Measurements from ENCODE around the gene DENND2D. TPM values are rescaled to one million over a fixed set of nuclear protein-coding genes. Genes with fewer than 3 reads are reported as not detected.

DENND2D gene
- total RNA-seq, 2 donors from 2014 or later, result 15.8 to 19.8 TPM

GRCh38 chr1:111225717-111226400 lies 25.4 kb upstream of the DENND2D start:
- H3K27me3 ChIP-seq (replicated peaks; ENCODE audit: insufficient read depth), result no peaks in the 10 kb centered on the region
- H3K4me3 ChIP-seq, result no peak overlapping the region
- H3K36me3 ChIP-seq, result no peaks in the 10 kb centered on the region
- ATAC-seq (ENCODE audit: insufficient number of reproducible peaks, low FRiP score, low read depth) (no peak), DNase-seq (ENCODE audit: low spot score) (no peak)
- H3K9me3 ChIP-seq, result no peaks in the 10 kb centered on the region
- no peak overlapping the region for H3K27ac ChIP-seq
- H3K4me1 ChIP-seq (ENCODE audit: control insufficient read depth in 1 of 2, low read depth in 2 of 2), result peaks cover 13 to 26% of the 10 kb centered on the region in 2 donors
- no peak for TF ChIP-seq CTCF (IDR thresholded peaks at IDR 0.05)

GRCh38 chr1:111225091-111225490 lies 24.6 kb upstream of the DENND2D start:
- peaks cover 13 to 26% of the 10 kb centered on the region in 2 donors for H3K4me1 ChIP-seq (ENCODE audit: control insufficient read depth in 1 of 2, low read depth in 2 of 2)
- ATAC-seq (ENCODE audit: insufficient number of reproducible peaks, low FRiP score, low read depth) (no peak), DNase-seq (ENCODE audit: low spot score) (no peak)
- TF ChIP-seq CTCF (IDR thresholded peaks at IDR 0.05), result no peak
- H3K27ac ChIP-seq, result no peak overlapping the region
- no peak overlapping the region for H3K4me3 ChIP-seq
- no peaks in the 10 kb centered on the region for H3K36me3 ChIP-seq
- no peaks in the 10 kb centered on the region for H3K27me3 ChIP-seq (replicated peaks; ENCODE audit: insufficient read depth)
- H3K9me3 ChIP-seq, result no peaks in the 10 kb centered on the region

GRCh38 chr1:111223126-111223685 lies 22.8 kb upstream of the DENND2D start:
- no peak overlapping the region for H3K27ac ChIP-seq
- no peak for ATAC-seq (ENCODE audit: insufficient number of reproducible peaks, low FRiP score, low read depth)

GRCh38 chr1:111222308-111223125 lies 22.1 kb upstream of the DENND2D start:
- H3K27ac ChIP-seq, result no peak overlapping the region
- ATAC-seq (ENCODE audit: insufficient number of reproducible peaks, low FRiP score, low read depth) (no peak), DNase-seq (ENCODE audit: low spot score) (peak; percentile 33)

More at GRCh38 chr1:111223126-111223685, 22.8 kb upstream of the DENND2D start:
- Histone ChIP-seq H3K9me3 (no peaks in the 10 kb centered on the region), H3K4me3 (no peak overlapping the region), H3K4me1 (ENCODE audit: control insufficient read depth in 1 of 2, low read depth in 2 of 2) (peaks cover 7 to 17% of the 10 kb centered on the region in 2 donors), H3K27me3 (replicated peaks; ENCODE audit: insufficient read depth) (no peaks in the 10 kb centered on the region), H3K36me3 (no peaks in the 10 kb centered on the region)
- no peak for DNase-seq (ENCODE audit: low spot score)
- no peak for TF ChIP-seq CTCF (IDR thresholded peaks at IDR 0.05)

More at GRCh38 chr1:111222308-111223125, 22.1 kb upstream of the DENND2D start:
- H3K4me1 ChIP-seq (ENCODE audit: control insufficient read depth in 1 of 2, low read depth in 2 of 2), result peaks cover 6 to 10% of the 10 kb centered on the region in 2 donors
- no peaks in the 10 kb centered on the region for H3K36me3 ChIP-seq
- H3K9me3 ChIP-seq, result no peaks in the 10 kb centered on the region
- no peak overlapping the region for H3K4me3 ChIP-seq
- peak; percentile 85 for TF ChIP-seq CTCF (IDR thresholded peaks at IDR 0.05)
- no peaks in the 10 kb centered on the region for H3K27me3 ChIP-seq (replicated peaks; ENCODE audit: insufficient read depth)
